ENCODE data around the gene PSMD3.

DNA sequence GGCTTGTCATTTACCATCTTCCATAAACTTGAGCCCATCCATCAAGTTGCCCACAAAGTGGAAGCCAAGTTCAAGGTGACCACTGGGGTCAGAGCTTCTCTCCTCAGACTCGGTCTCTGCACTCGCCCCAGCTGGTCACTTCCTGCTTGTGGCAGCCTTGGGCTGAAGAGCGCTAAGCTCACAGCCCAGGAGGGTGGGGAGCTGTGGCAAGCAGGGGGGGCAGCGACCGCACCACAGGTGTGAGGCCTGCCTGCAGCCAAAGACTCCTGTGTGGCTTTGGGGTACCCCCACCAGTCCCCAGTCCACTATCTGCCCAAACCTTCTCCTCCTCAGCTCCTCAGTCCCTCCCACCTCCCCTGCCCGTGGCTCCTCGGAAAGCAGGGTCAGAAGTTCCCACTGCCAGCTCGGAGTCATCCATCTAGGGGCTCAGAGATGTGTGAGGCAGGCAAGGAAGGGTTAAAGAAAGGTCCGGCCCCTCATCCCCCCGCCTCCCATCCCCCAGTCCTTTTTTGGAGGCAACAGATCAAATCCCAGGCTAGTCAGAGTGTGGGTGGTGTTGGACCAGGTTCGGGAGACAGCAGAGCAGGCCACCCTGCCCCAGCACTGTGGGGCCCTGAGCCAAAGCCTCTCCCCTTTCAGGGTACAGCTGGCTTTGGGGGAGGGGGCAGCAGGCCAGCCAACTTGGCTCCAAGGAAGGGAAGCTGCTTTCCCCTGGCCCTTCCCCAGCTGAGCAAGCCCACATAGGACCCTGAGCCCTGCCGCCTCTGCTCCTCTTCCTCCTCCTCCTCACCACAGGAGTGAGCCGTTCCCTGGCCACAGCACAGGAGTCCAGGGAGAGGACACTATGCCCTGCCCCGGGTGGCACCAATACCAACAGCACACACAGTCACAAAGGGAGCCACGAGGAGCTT lies 37.9 kb downstream of the PSMD3 start:
- TF ChIP-seq, protein P1, sequence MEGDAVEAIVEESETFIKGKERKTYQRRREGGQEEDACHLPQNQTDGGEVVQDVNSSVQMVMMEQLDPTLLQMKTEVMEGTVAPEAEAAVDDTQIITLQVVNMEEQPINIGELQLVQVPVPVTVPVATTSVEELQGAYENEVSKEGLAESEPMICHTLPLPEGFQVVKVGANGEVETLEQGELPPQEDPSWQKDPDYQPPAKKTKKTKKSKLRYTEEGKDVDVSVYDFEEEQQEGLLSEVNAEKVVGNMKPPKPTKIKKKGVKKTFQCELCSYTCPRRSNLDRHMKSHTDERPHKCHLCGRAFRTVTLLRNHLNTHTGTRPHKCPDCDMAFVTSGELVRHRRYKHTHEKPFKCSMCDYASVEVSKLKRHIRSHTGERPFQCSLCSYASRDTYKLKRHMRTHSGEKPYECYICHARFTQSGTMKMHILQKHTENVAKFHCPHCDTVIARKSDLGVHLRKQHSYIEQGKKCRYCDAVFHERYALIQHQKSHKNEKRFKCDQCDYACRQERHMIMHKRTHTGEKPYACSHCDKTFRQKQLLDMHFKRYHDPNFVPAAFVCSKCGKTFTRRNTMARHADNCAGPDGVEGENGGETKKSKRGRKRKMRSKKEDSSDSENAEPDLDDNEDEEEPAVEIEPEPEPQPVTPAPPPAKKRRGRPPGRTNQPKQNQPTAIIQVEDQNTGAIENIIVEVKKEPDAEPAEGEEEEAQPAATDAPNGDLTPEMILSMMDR (IDR thresholded peaks at IDR 0.05), result no peak
- no peak for TF ChIP-seq POLR2A (IDR thresholded peaks at IDR 0.05)
- TF ChIP-seq EP300 (IDR thresholded peaks at IDR 0.05), result no peak
- TF ChIP-seq POLR2AphosphoS5 (IDR thresholded peaks at IDR 0.05), result no peak

All from upper lobe of left lung (tissue), 4 donors.